ENCODE measurements around the gene AGAP1. TPM values are rescaled to one million over a fixed set of nuclear protein-coding genes. Genes with fewer than 3 reads are reported as not detected.

AGAP1 gene
- total RNA-seq, 1 donor from 2014 or later = 44.7 TPM

GRCh38 chr2:236169151-236169721 lies 675.4 kb downstream of the AGAP1 start:
- DNase-seq (ENCODE audit: low spot score) = no peak

- no peak for DNase-seq (ENCODE audit: low spot score)
Measured at GRCh38 chr2:236169741-236170589, 676.1 kb downstream of the AGAP1 start.

GRCh38 chr2:236170590-236171165 lies 676.8 kb downstream of the AGAP1 start:
- no peak for DNase-seq (ENCODE audit: low spot score)

- DNase-seq (ENCODE audit: low spot score) = no peak
Measured at GRCh38 chr2:236171181-236171679, 677.4 kb downstream of the AGAP1 start.

GRCh38 chr2:236171680-236172254 lies 677.9 kb downstream of the AGAP1 start:
- no peak for DNase-seq (ENCODE audit: low spot score)

GRCh38 chr2:236172255-236173035 lies 678.6 kb downstream of the AGAP1 start:
- no peak for DNase-seq (ENCODE audit: low spot score)

- DNase-seq (ENCODE audit: low spot score) = no peak
Measured at GRCh38 chr2:236173036-236173728, 679.3 kb downstream of the AGAP1 start.

GRCh38 chr2:236173729-236174607 lies 680.1 kb downstream of the AGAP1 start:
- no peak for DNase-seq (ENCODE audit: low spot score)

- DNase-seq (ENCODE audit: low spot score) = no peak
Measured at GRCh38 chr2:236175548-236176150, 681.8 kb downstream of the AGAP1 start.

GRCh38 chr2:236176417-236176816 lies 682.6 kb downstream of the AGAP1 start:
- DNase-seq (ENCODE audit: low spot score) = no peak

- DNase-seq (ENCODE audit: low spot score) = no peak
Measured at GRCh38 chr2:236176951-236177350, 683.1 kb downstream of the AGAP1 start.

GRCh38 chr2:236177604-236177966 lies 683.7 kb downstream of the AGAP1 start:
- no peak for DNase-seq (ENCODE audit: low spot score)

- peak; percentile 30 for DNase-seq (ENCODE audit: low spot score)
Measured at GRCh38 chr2:236177967-236178889, 684.4 kb downstream of the AGAP1 start.

- no peak for DNase-seq (ENCODE audit: low spot score)
Measured at GRCh38 chr2:236178890-236179235, 685.0 kb downstream of the AGAP1 start.

- no peak for DNase-seq (ENCODE audit: low spot score)
Measured at GRCh38 chr2:236179236-236180075, 685.6 kb downstream of the AGAP1 start.

- no peak for DNase-seq (ENCODE audit: low spot score)
Measured at GRCh38 chr2:236180076-236180816, 686.4 kb downstream of the AGAP1 start.

Measured in mucosa of gallbladder (tissue), 1 donor.